ENCODE measurements around the gene TRIM65.

The TRIM65 gene

GRCh38 chr17:75844530-75845057 lies 52.2 kb downstream of the TRIM65 start:
- Histone ChIP-seq H3K4me1 (ENCODE audit: control insufficient read depth in 2 of 2, insufficient read depth in 1 of 2, low read depth in 1 of 2, low read length in 2 of 2) (peaks cover 5 to 6% of the 10 kb centered on the region in 2 donors), H3K14ac (ENCODE audit: low read length) (no peak overlapping the region), H3K27ac (replicated peaks; ENCODE audit: low read length) (no peak overlapping the region), H3K4ac (ENCODE audit: low read length) (no peak overlapping the region), H3K36me3 (replicated peaks in 1 of 2; ENCODE audit: control insufficient read depth in 2 of 2, insufficient read depth in 2 of 2, low read length in 2 of 2) (peaks cover 28 to 38% of the 10 kb centered on the region in 2 donors), H4K91ac (ENCODE audit: low read depth, low read length, poor library complexity) (no peak overlapping the region), H2AFZ (ENCODE audit: low read length) (no peak overlapping the region), H2AK5ac (ENCODE audit: low read depth, low read length) (peak overlapping the region; percentile 16), H2BK12ac (ENCODE audit: low read length) (no peak overlapping the region), H3K9ac (ENCODE audit: low read depth, low read length, poor library complexity) (peak overlapping the region; percentile 64), H3K27me3 (ENCODE audit: control insufficient read depth in 3 of 3, insufficient read depth in 3 of 3, low read depth in 1 of 3, low read length in 3 of 3) (no peaks in the 10 kb centered on the region), H3K79me1 (ENCODE audit: low read depth, low read length) (no peaks in the 10 kb centered on the region), H2BK15ac (ENCODE audit: low read length) (no peak overlapping the region), H2BK120ac (ENCODE audit: low read depth, low read length) (no peak overlapping the region), H3K9me3 (replicated peaks in 1 of 2; ENCODE audit: control insufficient read depth in 2 of 2, insufficient read depth in 1 of 2, low read depth in 1 of 2, low read length in 2 of 2) (no peaks in the 10 kb centered on the region), H3K4me2 (ENCODE audit: insufficient read depth, low read length, poor library complexity, severe bottlenecking) (no peak overlapping the region), H4K8ac (ENCODE audit: low read depth, low read length) (no peak overlapping the region), H2BK5ac (ENCODE audit: low read length) (peak overlapping the region; percentile 53), H3K23ac (ENCODE audit: low read depth, low read length, poor library complexity) (no peak overlapping the region), H3K4me3 (ENCODE audit: low read length in 2 of 2) (no peak overlapping the region), H3K18ac (ENCODE audit: low read length) (peak overlapping the region; percentile 53)
- WGBS, 2 donors (ENCODE audit: extremely low coverage in 2 of 2, insufficient read length in 2 of 2, insufficient replicate concordance in 1 of 2): no CpG with 5 or more reads among the region's 14 CpGs
- no peak for DNase-seq (ENCODE audit: low spot score)

GRCh38 chr17:75843577-75844529 lies 52.9 kb downstream of the TRIM65 start, which contains the start of gene UNC13D:
Gene UNC13D (minus strand): TSS chr17:75844404. CDS start chr17:75844337, 67 bp downstream.
- Histone ChIP-seq H2BK120ac (ENCODE audit: low read depth, low read length) (peak within 1 kb of the TSS; percentile 72), H3K14ac (ENCODE audit: low read length) (peak within 1 kb of the TSS; percentile 63), H3K79me1 (ENCODE audit: low read depth, low read length) (no peaks in the 10 kb centered on the region), H2BK15ac (ENCODE audit: low read length) (peak within 1 kb of the TSS; percentile 83), H2AFZ (ENCODE audit: low read length) (no peak within 1 kb of the TSS), H3K4me3 (ENCODE audit: low read length in 2 of 2) (peak within 1 kb of the TSS in 1 of 2 donors; percentile 12), H3K23ac (ENCODE audit: low read depth, low read length, poor library complexity) (peak within 1 kb of the TSS; percentile 97), H3K4ac (ENCODE audit: low read length) (peak within 1 kb of the TSS; percentile 23), H4K8ac (ENCODE audit: low read depth, low read length) (no peak within 1 kb of the TSS), H3K27ac (replicated peaks; ENCODE audit: low read length) (no peak within 1 kb of the TSS), H2AK5ac (ENCODE audit: low read depth, low read length) (peak within 1 kb of the TSS; percentile 86), H3K18ac (ENCODE audit: low read length) (peak within 1 kb of the TSS; percentile 92), H2BK12ac (ENCODE audit: low read length) (no peak within 1 kb of the TSS), H3K4me2 (ENCODE audit: insufficient read depth, low read length, poor library complexity, severe bottlenecking) (no peak within 1 kb of the TSS), H2BK5ac (ENCODE audit: low read length) (peak within 1 kb of the TSS; percentile 53), H3K27me3 (ENCODE audit: control insufficient read depth in 3 of 3, insufficient read depth in 3 of 3, low read depth in 1 of 3, low read length in 3 of 3) (no peaks in the 10 kb centered on the region), H3K4me1 (ENCODE audit: control insufficient read depth in 2 of 2, insufficient read depth in 1 of 2, low read depth in 1 of 2, low read length in 2 of 2) (peaks cover 5 to 6% of the 10 kb centered on the region in 2 donors), H3K9ac (ENCODE audit: low read depth, low read length, poor library complexity) (peak within 1 kb of the TSS; percentile 70), H4K91ac (ENCODE audit: low read depth, low read length, poor library complexity) (peak within 1 kb of the TSS; percentile 89), H3K36me3 (replicated peaks in 1 of 2; ENCODE audit: control insufficient read depth in 2 of 2, insufficient read depth in 2 of 2, low read length in 2 of 2) (peaks cover 25 to 30% of the 10 kb centered on the region in 2 donors), H3K9me3 (replicated peaks in 1 of 2; ENCODE audit: control insufficient read depth in 2 of 2, insufficient read depth in 1 of 2, low read depth in 1 of 2, low read length in 2 of 2) (no peaks in the 10 kb centered on the region)
- no peak for DNase-seq (ENCODE audit: low spot score)
- no CpG with 5 or more reads among the region's 35 CpGs for WGBS, 2 donors (ENCODE audit: extremely low coverage in 2 of 2, insufficient read length in 2 of 2, insufficient replicate concordance in 1 of 2)

- Histone ChIP-seq H4K8ac (ENCODE audit: low read depth, low read length) (no peak overlapping the region), H3K4me2 (ENCODE audit: insufficient read depth, low read length, poor library complexity, severe bottlenecking) (no peak overlapping the region), H3K4me1 (ENCODE audit: control insufficient read depth in 2 of 2, insufficient read depth in 1 of 2, low read depth in 1 of 2, low read length in 2 of 2) (peaks cover 5 to 6% of the 10 kb centered on the region in 2 donors), H4K91ac (ENCODE audit: low read depth, low read length, poor library complexity) (peak overlapping the region; percentile 89), H3K4me3 (ENCODE audit: low read length in 2 of 2) (no peak overlapping the region), H2BK5ac (ENCODE audit: low read length) (no peak overlapping the region), H3K9me3 (replicated peaks in 1 of 2; ENCODE audit: control insufficient read depth in 2 of 2, insufficient read depth in 1 of 2, low read depth in 1 of 2, low read length in 2 of 2) (no peaks in the 10 kb centered on the region), H3K4ac (ENCODE audit: low read length) (no peak overlapping the region), H2BK15ac (ENCODE audit: low read length) (peak overlapping the region; percentile 83), H2AFZ (ENCODE audit: low read length) (no peak overlapping the region), H2BK120ac (ENCODE audit: low read depth, low read length) (no peak overlapping the region), H3K23ac (ENCODE audit: low read depth, low read length, poor library complexity) (no peak overlapping the region), H3K27ac (replicated peaks; ENCODE audit: low read length) (no peak overlapping the region), H3K18ac (ENCODE audit: low read length) (peak overlapping the region; percentile 13), H3K9ac (ENCODE audit: low read depth, low read length, poor library complexity) (peak overlapping the region; percentile 50), H3K79me1 (ENCODE audit: low read depth, low read length) (no peaks in the 10 kb centered on the region), H2BK12ac (ENCODE audit: low read length) (peak overlapping the region; percentile 41), H2AK5ac (ENCODE audit: low read depth, low read length) (peak overlapping the region; percentile 86), H3K14ac (ENCODE audit: low read length) (no peak overlapping the region), H3K27me3 (ENCODE audit: control insufficient read depth in 3 of 3, insufficient read depth in 3 of 3, low read depth in 1 of 3, low read length in 3 of 3) (no peaks in the 10 kb centered on the region), H3K36me3 (replicated peaks in 1 of 2; ENCODE audit: control insufficient read depth in 2 of 2, insufficient read depth in 2 of 2, low read length in 2 of 2) (peaks cover 21 to 23% of the 10 kb centered on the region in 2 donors)
- WGBS, 2 donors (ENCODE audit: extremely low coverage in 2 of 2, insufficient read length in 2 of 2, insufficient replicate concordance in 1 of 2): no CpG with 5 or more reads among the region's 22 CpGs
- DNase-seq (ENCODE audit: low spot score): no peak
Observed at GRCh38 chr17:75842963-75843576, 53.7 kb downstream of the TRIM65 start.

All from neuronal stem cell (in vitro differentiated cells).